GM12864 (cell line): Measurements from ENCODE around the gene SOBP.

Experiments used
- DNase-seq: peaks from one replicate; pipeline ENCODE4 v3.0.0-alpha.2; 2011; ENCODE audit warnings: low read depth
- H3K4me3 ChIP-seq: 2 replicates; pipeline ENCODE4 v1.5.1; 2011; ENCODE audit warnings: mild to moderate bottlenecking, low read depth, low read length, control low read depth
- TF ChIP-seq, protein P1 (sequence below): IDR thresholded peaks from 2 replicates; pipeline ENCODE4 v1.5.1; 2011; ENCODE audit warnings: low read depth, mild to moderate bottlenecking, moderate library complexity, low read length, control low read depth, inconsistent platforms; ENCODE audit errors: missing control alignments

SOBP gene

DNA sequence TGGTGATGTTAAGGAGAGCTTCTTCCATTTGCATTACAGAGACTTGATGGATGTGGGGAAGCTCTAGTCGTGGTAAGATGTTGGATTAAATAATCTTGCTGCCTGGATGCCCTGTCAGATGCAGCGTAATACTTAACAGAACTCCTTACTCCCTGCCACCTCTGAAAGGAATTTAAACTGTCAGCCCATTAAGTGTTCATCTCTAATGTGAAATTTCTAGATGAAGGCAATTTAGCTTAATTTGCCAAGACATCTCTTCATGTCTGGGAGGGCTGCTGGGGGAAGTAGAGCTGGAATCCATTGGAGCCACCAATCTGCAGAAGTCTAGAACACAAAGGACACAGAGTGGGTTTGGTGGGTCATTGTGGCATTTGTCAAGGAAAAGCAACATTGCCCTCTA, 64.4 kb downstream of the SOBP start:
- TF ChIP-seq, protein P1, sequence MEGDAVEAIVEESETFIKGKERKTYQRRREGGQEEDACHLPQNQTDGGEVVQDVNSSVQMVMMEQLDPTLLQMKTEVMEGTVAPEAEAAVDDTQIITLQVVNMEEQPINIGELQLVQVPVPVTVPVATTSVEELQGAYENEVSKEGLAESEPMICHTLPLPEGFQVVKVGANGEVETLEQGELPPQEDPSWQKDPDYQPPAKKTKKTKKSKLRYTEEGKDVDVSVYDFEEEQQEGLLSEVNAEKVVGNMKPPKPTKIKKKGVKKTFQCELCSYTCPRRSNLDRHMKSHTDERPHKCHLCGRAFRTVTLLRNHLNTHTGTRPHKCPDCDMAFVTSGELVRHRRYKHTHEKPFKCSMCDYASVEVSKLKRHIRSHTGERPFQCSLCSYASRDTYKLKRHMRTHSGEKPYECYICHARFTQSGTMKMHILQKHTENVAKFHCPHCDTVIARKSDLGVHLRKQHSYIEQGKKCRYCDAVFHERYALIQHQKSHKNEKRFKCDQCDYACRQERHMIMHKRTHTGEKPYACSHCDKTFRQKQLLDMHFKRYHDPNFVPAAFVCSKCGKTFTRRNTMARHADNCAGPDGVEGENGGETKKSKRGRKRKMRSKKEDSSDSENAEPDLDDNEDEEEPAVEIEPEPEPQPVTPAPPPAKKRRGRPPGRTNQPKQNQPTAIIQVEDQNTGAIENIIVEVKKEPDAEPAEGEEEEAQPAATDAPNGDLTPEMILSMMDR: no peak
- no peak overlapping the region for H3K4me3 ChIP-seq
- no peak for DNase-seq

DNA sequence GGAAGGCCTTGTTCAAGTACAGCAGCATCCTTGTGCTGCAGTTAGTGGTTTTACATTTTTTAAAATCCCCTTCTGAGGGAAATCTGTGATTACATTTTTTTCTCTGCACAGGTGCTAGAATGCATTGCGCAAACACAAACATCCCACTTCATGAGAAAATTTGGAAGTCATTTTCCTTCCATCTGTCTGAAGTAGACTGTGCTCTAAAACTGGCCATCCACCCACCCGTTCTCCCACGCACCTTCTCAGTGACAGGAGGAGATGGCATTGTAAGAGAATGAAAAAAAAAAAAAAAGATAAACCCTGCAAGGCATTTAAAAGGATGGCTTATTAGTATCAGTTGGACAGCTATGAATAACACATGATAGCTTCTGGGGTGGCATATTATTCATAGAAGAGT, 65.0 kb downstream of the SOBP start:
- TF ChIP-seq, protein P1: no peak
- H3K4me3 ChIP-seq: no peak overlapping the region
- no peak for DNase-seq

DNA sequence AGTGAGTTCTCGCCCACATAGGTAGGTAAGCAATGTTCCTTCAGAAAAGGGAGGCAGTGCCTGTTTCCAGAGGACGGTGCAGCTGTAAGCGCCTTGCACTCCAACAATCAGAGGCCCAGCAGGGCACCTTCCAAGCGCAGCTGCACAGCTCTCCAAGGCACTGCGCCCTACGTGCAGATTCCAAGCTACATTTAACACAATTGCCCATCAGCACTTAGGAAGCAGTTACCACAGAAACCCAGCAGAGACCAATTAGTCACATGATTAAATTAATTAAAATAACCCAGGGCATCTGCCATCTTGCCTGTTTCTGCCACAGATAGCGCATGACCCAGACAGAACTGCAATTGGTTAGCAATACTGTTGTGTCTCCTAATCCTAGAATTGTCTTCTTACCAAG, 65.5 kb downstream of the SOBP start:
- no peak for DNase-seq
- TF ChIP-seq, protein P1: no peak
- H3K4me3 ChIP-seq: no peak overlapping the region

DNA sequence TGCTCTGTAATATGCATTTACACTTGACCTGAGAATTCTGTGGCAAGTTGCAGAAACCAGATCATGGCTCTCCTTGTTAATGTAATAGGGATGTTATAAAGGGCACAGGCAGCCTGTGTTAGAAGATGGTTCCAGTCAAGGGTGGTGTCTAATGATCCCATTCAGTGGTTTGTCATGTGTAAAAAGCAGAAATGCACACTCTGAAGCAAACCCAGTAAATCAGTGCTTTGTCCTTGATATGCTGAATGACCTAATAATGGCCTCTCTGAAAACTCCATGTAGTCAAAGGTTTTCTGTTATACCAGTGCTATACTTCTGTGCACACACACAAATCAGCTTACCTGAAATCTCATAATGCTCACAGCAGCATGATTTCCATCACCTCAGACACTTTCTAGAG, 66.2 kb downstream of the SOBP start:
- H3K4me3 ChIP-seq: no peak overlapping the region
- TF ChIP-seq, protein P1: no peak
- no peak for DNase-seq

DNA sequence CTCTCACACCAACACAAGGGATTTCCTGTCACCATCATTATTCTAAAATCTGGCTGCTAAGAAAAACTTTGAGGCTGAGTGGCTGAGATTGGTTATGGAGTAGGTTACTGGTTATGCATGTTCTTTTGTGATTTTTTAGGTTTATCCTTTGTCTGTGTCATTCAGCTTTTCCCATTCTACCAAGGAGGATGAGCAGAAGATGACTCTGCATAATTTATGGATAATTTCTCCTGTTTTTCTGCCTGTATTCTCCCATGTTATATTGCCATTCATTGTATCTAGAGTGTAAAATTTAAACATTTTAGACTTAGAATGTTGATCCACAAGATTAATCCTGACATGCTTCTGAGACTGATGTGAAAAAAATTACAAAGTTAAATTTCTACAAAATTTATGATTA, 67.8 kb downstream of the SOBP start:
- TF ChIP-seq, protein P1: no peak
- DNase-seq: no peak
- no peak overlapping the region for H3K4me3 ChIP-seq

DNA sequence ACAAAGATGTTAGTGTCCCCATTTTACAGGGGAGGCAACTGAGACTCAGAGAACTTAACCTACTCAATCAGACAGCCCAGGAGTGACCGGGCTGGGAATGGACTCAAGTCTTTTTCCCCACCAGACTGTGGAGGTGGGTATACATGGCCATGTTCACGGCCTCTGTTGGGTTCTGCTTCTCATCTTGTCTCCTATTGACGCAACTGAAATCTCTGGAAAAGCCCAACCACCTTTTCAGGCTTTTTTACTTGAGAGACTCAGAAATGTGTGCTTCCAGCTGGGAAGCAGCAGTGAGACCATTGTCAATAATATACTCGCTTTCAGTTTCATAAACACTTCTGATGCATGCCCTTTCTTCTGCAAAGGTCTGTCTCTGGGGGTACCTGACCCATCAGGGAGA, 70.7 kb downstream of the SOBP start:
- TF ChIP-seq, protein P1: no peak
- no peak overlapping the region for H3K4me3 ChIP-seq
- DNase-seq: no peak

DNA sequence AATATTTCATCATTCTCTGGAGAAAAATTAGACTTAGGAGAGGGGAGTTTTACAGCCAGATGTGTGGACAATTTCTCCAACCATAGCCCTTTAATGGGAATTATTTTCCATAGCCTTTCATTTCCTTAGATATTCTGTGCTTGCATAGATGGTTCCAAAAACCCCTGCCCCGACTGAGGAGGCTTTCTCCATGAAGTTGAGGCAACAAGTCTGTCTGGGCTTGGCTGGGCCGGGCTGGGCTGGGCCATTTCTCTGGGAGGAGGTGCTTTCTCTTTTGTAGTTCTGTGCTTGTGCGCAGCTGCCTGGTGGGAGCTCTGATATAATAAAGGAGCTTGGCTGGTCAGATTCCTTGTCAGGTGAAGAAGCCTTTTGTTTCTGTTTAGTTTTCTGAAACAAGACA, 71.4 kb downstream of the SOBP start:
- TF ChIP-seq, protein P1: no peak
- no peak overlapping the region for H3K4me3 ChIP-seq
- no peak for DNase-seq
